CD4-positive, alpha-beta T cell treated with Interleukin-2 at 100 ng/mL for 4 hours (primary cell): ENCODE results near the gene TRIP10.
"Not testable (repeated sequence)": the region's sequence is repeated elsewhere in the genome, so short reads cannot be mapped to it uniquely, and the experiment has no call there.

ENCODE experiments used
- DNase-seq: peaks from one replicate; pipeline ENCODE4 v3.0.0-alpha.2; 2020; ENCODE audit warnings: low spot score

The TRIP10 gene

DNA sequence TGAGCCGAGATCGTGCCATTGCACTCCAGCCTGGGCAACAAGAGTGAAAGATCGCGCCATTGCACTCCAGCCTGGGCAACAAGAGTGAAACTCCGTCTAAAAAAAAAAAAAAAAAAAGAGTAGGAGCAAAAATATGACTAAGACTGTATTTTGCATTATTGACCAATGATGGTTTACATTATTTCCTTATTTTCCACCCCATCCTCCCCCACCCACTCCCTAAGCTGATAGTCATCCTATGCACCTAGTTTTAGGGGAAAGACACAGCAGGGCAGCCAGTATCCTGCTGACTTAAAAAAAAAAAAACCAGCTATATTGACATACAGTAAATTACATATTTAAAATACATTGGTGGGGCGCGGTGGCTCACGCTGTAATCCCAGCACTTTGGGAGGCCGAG lies 58.2 kb downstream of the TRIP10 start:
- no peak for DNase-seq

GRCh38 chr19:6800160-6800790 lies 60.8 kb downstream of the TRIP10 start:
- DNase-seq = not testable (repeated sequence)

- DNase-seq = no peak
These were observed 61.6 kb downstream of the TRIP10 start for GRCh38 chr19:6800991-6801484.
